ENCODE data around the gene FAM32A.
A peak's percentile ranks its signal among the peaks of the same experiment; 100 is the strongest.
"Not testable (repeated sequence)": the region's sequence is repeated elsewhere in the genome, so short reads cannot be mapped to it uniquely, and the experiment has no call there.

FAM32A gene

GRCh38 chr19:16164222-16164890 is 20.9 kb upstream of the FAM32A start:
- no peak overlapping the region for H3K4me3 ChIP-seq (ENCODE audit: insufficient read length, low read depth)
- no peaks in the 10 kb centered on the region for H3K36me3 ChIP-seq (ENCODE audit: insufficient read depth, insufficient read length, low read length)
- no peak for TF ChIP-seq ZNF274 (IDR thresholded peaks at IDR 0.05; ENCODE audit: low read depth, low read length)
- no peak for TF ChIP-seq YY1 (IDR thresholded peaks at IDR 0.05; ENCODE audit: insufficient read depth, insufficient read length)
- TF ChIP-seq SUZ12 (IDR thresholded peaks at IDR 0.05; ENCODE audit: extremely low read depth, insufficient read depth, insufficient read length): no peak
- no peaks in the 10 kb centered on the region for H3K27me3 ChIP-seq (ENCODE audit: insufficient read depth, insufficient read length)
- H3K9ac ChIP-seq (ENCODE audit: insufficient read length, low read depth): no peak overlapping the region
- H3K4me1 ChIP-seq (ENCODE audit: insufficient read depth, insufficient read length): peaks cover 8% of the 10 kb centered on the region
- DNase-seq (ENCODE audit: low read depth, low spot score): no peak
- no peaks in the 10 kb centered on the region for H3K9me3 ChIP-seq (ENCODE audit: insufficient read depth, low read length)

- TF ChIP-seq YY1 (IDR thresholded peaks at IDR 0.05; ENCODE audit: insufficient read depth, insufficient read length) (no peak), ZNF274 (IDR thresholded peaks at IDR 0.05; ENCODE audit: low read depth, low read length) (no peak), SUZ12 (IDR thresholded peaks at IDR 0.05; ENCODE audit: extremely low read depth, insufficient read depth, insufficient read length) (no peak)
- no peak overlapping the region for H3K4me3 ChIP-seq (ENCODE audit: insufficient read length, low read depth)
- no peak overlapping the region for H3K9ac ChIP-seq (ENCODE audit: insufficient read length, low read depth)
- DNase-seq (ENCODE audit: low read depth, low spot score): no peak
- no peaks in the 10 kb centered on the region for H3K4me1 ChIP-seq (ENCODE audit: insufficient read depth, insufficient read length)
- no peaks in the 10 kb centered on the region for H3K27me3 ChIP-seq (ENCODE audit: insufficient read depth, insufficient read length)
- no peaks in the 10 kb centered on the region for H3K36me3 ChIP-seq (ENCODE audit: insufficient read depth, insufficient read length, low read length)
- H3K9me3 ChIP-seq (ENCODE audit: insufficient read depth, low read length): no peaks in the 10 kb centered on the region
Observed at GRCh38 chr19:16166417-16166816, 18.8 kb upstream of the FAM32A start.

GRCh38 chr19:16167055-16167454 is 18.2 kb upstream of the FAM32A start:
- DNase-seq (ENCODE audit: low read depth, low spot score): no peak
- H3K9me3 ChIP-seq (ENCODE audit: insufficient read depth, low read length): no peaks in the 10 kb centered on the region
- no peaks in the 10 kb centered on the region for H3K4me1 ChIP-seq (ENCODE audit: insufficient read depth, insufficient read length)
- H3K4me3 ChIP-seq (ENCODE audit: insufficient read length, low read depth): no peak overlapping the region
- H3K36me3 ChIP-seq (ENCODE audit: insufficient read depth, insufficient read length, low read length): no peaks in the 10 kb centered on the region
- no peaks in the 10 kb centered on the region for H3K27me3 ChIP-seq (ENCODE audit: insufficient read depth, insufficient read length)
- no peak overlapping the region for H3K9ac ChIP-seq (ENCODE audit: insufficient read length, low read depth)
- TF ChIP-seq ZNF274 (IDR thresholded peaks at IDR 0.05; ENCODE audit: low read depth, low read length) (no peak), SUZ12 (IDR thresholded peaks at IDR 0.05; ENCODE audit: extremely low read depth, insufficient read depth, insufficient read length) (no peak)

- no peaks in the 10 kb centered on the region for H3K27me3 ChIP-seq (ENCODE audit: insufficient read depth, insufficient read length)
- H3K9me3 ChIP-seq (ENCODE audit: insufficient read depth, low read length): no peaks in the 10 kb centered on the region
- H3K9ac ChIP-seq (ENCODE audit: insufficient read length, low read depth): no peak overlapping the region
Observed at GRCh38 chr19:16168465-16169081, 16.6 kb upstream of the FAM32A start.

GRCh38 chr19:16170134-16170533 is 15.1 kb upstream of the FAM32A start:
- H3K9ac ChIP-seq (ENCODE audit: insufficient read length, low read depth): peak overlapping the region; percentile 32
- no peak for DNase-seq (ENCODE audit: low read depth, low spot score)
- no peaks in the 10 kb centered on the region for H3K36me3 ChIP-seq (ENCODE audit: insufficient read depth, insufficient read length, low read length)
- TF ChIP-seq SUZ12 (IDR thresholded peaks at IDR 0.05; ENCODE audit: extremely low read depth, insufficient read depth, insufficient read length) (no peak), YY1 (IDR thresholded peaks at IDR 0.05; ENCODE audit: insufficient read depth, insufficient read length) (no peak), ZNF274 (IDR thresholded peaks at IDR 0.05; ENCODE audit: low read depth, low read length) (no peak)
- no peaks in the 10 kb centered on the region; the same call in 1 of the 2 replicates for H3K9me3 ChIP-seq (ENCODE audit: insufficient read depth, low read length)
- no peak overlapping the region for H3K4me3 ChIP-seq (ENCODE audit: insufficient read length, low read depth)
- no peaks in the 10 kb centered on the region for H3K27me3 ChIP-seq (ENCODE audit: insufficient read depth, insufficient read length)
- H3K4me1 ChIP-seq (ENCODE audit: insufficient read depth, insufficient read length): no peaks in the 10 kb centered on the region

More at GRCh38 chr19:16168465-16169081, 16.6 kb upstream of the FAM32A start:
- no peak for DNase-seq (ENCODE audit: low read depth, low spot score)
- H3K4me1 ChIP-seq (ENCODE audit: insufficient read depth, insufficient read length): no peaks in the 10 kb centered on the region
- TF ChIP-seq YY1 (IDR thresholded peaks at IDR 0.05; ENCODE audit: insufficient read depth, insufficient read length) (no peak), ZNF274 (IDR thresholded peaks at IDR 0.05; ENCODE audit: low read depth, low read length) (no peak), SUZ12 (IDR thresholded peaks at IDR 0.05; ENCODE audit: extremely low read depth, insufficient read depth, insufficient read length) (no peak)
- H3K4me3 ChIP-seq (ENCODE audit: insufficient read length, low read depth): no peak overlapping the region
- no peaks in the 10 kb centered on the region for H3K36me3 ChIP-seq (ENCODE audit: insufficient read depth, insufficient read length, low read length)

- DNase-seq (ENCODE audit: low read depth, low spot score): no peak
- Histone ChIP-seq H3K9me3 (ENCODE audit: insufficient read depth, low read length) (no peaks in the 10 kb centered on the region; the same call in 1 of the 2 replicates), H3K4me3 (ENCODE audit: insufficient read length, low read depth) (no peak overlapping the region), H3K27me3 (ENCODE audit: insufficient read depth, insufficient read length) (no peaks in the 10 kb centered on the region), H3K9ac (ENCODE audit: insufficient read length, low read depth) (no peak overlapping the region), H3K36me3 (ENCODE audit: insufficient read depth, insufficient read length, low read length) (no peaks in the 10 kb centered on the region), H3K4me1 (ENCODE audit: insufficient read depth, insufficient read length) (no peaks in the 10 kb centered on the region)
- no peak for TF ChIP-seq ZNF274 (IDR thresholded peaks at IDR 0.05; ENCODE audit: low read depth, low read length)
- no peak for TF ChIP-seq YY1 (IDR thresholded peaks at IDR 0.05; ENCODE audit: insufficient read depth, insufficient read length)
- TF ChIP-seq SUZ12 (IDR thresholded peaks at IDR 0.05; ENCODE audit: extremely low read depth, insufficient read depth, insufficient read length): no peak
Observed at GRCh38 chr19:16175954-16176353, 9.3 kb upstream of the FAM32A start.

GRCh38 chr19:16178866-16179265 is 6.3 kb upstream of the FAM32A start:
- not testable (repeated sequence) for H3K9ac ChIP-seq (ENCODE audit: insufficient read length, low read depth); DNase-seq (ENCODE audit: low read depth, low spot score); H3K36me3 ChIP-seq (ENCODE audit: insufficient read depth, insufficient read length, low read length); H3K4me3 ChIP-seq (ENCODE audit: insufficient read length, low read depth); H3K27me3 ChIP-seq (ENCODE audit: insufficient read depth, insufficient read length); H3K9me3 ChIP-seq (ENCODE audit: insufficient read depth, low read length); H3K4me1 ChIP-seq (ENCODE audit: insufficient read depth, insufficient read length)
